K562 (cell line): Measurements from ENCODE around the gene RUVBL2. TPM values are rescaled to one million over a fixed set of nuclear protein-coding genes. Genes with fewer than 3 reads are reported as not detected.
A peak's percentile ranks its signal among the peaks of the same experiment; 100 is the strongest.

Experiments used
- ARNT ChIP-seq, 2 experiments: fragments of 450-650 bp; IDR thresholded peaks; 2 replicates each; pipeline ENCODE4 v1.6.1; 2016; ENCODE audit warnings: mild to moderate bottlenecking in 1 of 2
- GTF2E2 ChIP-seq: fragments of 200-800 bp; sonication (Bioruptor generic); IDR thresholded peaks from 2 replicates; pipeline ENCODE4 v1.6.1; 2016; ENCODE audit warnings: missing genetic modification characterization, missing compliant biosample characterization
- HES1 ChIP-seq: fragments of 450-650 bp; IDR thresholded peaks from 2 replicates; pipeline ENCODE4 v1.6.1; 2016; ENCODE audit warnings: low read depth, mild to moderate bottlenecking, moderate library complexity
- IRF1 ChIP-seq: sonication (generic); formaldehyde crosslinking; IDR thresholded peaks from 2 replicates; pipeline ENCODE4 v1.8.0; 2022; ENCODE audit warnings: missing genetic modification reagents, mild to moderate bottlenecking, borderline replicate concordance
- IRF9 ChIP-seq: fragments of 450-650 bp; IDR thresholded peaks from 2 replicates; pipeline ENCODE4 v1.6.1; 2016; ENCODE audit warnings: missing biosample characterization, missing genetic modification characterization
- MBD1 ChIP-seq: fragments of 250-450 bp; sonication (Bioruptor Pico); IDR thresholded peaks from 2 replicates; pipeline ENCODE4 v1.8.0; 2022; ENCODE audit warnings: inconsistent platforms
- STAT6 ChIP-seq: sonication (generic); formaldehyde crosslinking; IDR thresholded peaks from 2 replicates; pipeline ENCODE4 v1.8.1; 2023; ENCODE audit warnings: mild to moderate bottlenecking, missing genetic modification reagents
- TRIM25 ChIP-seq: fragments of 450-650 bp; IDR thresholded peaks from 2 replicates; pipeline ENCODE4 v1.7.0; 2016; ENCODE audit warnings: borderline replicate concordance
- ZNF175 ChIP-seq: fragments of 200-800 bp; sonication (Bioruptor generic); IDR thresholded peaks from 2 replicates; pipeline ENCODE4 v1.6.1; 2016; ENCODE audit warnings: low read depth, mild to moderate bottlenecking, missing genetic modification characterization, missing compliant biosample characterization
- ZNF518B ChIP-seq: fragments of 250-450 bp; sonication (Bioruptor Pico); IDR thresholded peaks from 2 replicates; pipeline ENCODE4 v1.5.0; 2021; ENCODE audit warnings: mild to moderate bottlenecking, moderate library complexity
- ZNF589 ChIP-seq: fragments of 200-800 bp; sonication (Bioruptor generic); IDR thresholded peaks from 2 replicates; pipeline ENCODE4 v1.6.1; 2016; ENCODE audit warnings: low read depth, missing genetic modification characterization, missing compliant biosample characterization
- ZNF644 ChIP-seq: fragments of 200-800 bp; sonication (Bioruptor generic); IDR thresholded peaks from 2 replicates; pipeline ENCODE4 v1.6.1; 2016; ENCODE audit warnings: low read depth, missing genetic modification characterization, missing compliant biosample characterization
- ZNF77 ChIP-seq: fragments of 250-450 bp; sonication (Bioruptor Pico); IDR thresholded peaks from 2 replicates; pipeline ENCODE4 v1.5.0; 2020
- polyA plus RNA-seq, 8 experiments: library from polyadenylated mRNA; depleted of rRNA in 4 of 8; stranded (reverse) in 5 of 8; unstranded in 3 of 8; fragments of >200 nt; fragmentation: Nextera tagmentation in 2 of 8; fragmentation: Illumina TruSeq in 1 of 8; extraction: Ambion mirVana in 2 of 8; extraction: Trizol in 1 of 8; gene quantifications; 2 replicates each; pipeline versions ENCODE4 v1.2.1 to v1.2.3, GENCODE V29; 2011 to 2014; ENCODE audit warnings: inconsistent platforms in 1 of 8, missing spikeins in 1 of 8
- total RNA-seq, 7 experiments: library from RNA; depleted of rRNA in 6 of 7; stranded (reverse); fragments of >200 nt in 6 of 7; fragmentation: Illumina TruSeq in 2 of 7; extraction: Trizol in 2 of 7; gene quantifications; 2 replicates each; pipeline versions ENCODE4 v1.2.1 to v1.2.3, GENCODE V29; 2011 to 2021; ENCODE audit warnings: low replicate concordance in 1 of 7

RUVBL2 gene
- total and polyA plus RNA-seq, 9 of the 15 experiments (the other 6 are each of a cell fraction or from before 2014, with no cell fraction given), result 71.4 to 453 (median 237) TPM

GRCh38 chr19:48954595-48955307 is 38.9 kb upstream of the RUVBL2 start, which contains the start of gene BAX (continued):
- TF ChIP-seq ZNF518B (CRISPR knock-in tag) (no peak), ZNF77 (CRISPR knock-in tag) (no peak), ARNT (IDR thresholded peaks at IDR 0.05) (no peak), HES1 (no peak), IRF1 (no peak), STAT6 (CRISPR knock-in tag) (0 out of 2 replicates have a peak, but pooled peaks have one; percentile 75), GTF2E2 (tag) (no peak; the same call in 1 of the 2 replicates), MBD1 (CRISPR knock-in tag) (no peak), ZNF175 (no peak; the same call in 1 of the 2 replicates), ZNF589 (peak; percentile 83; the same call in 1 of the 2 replicates), ZNF644 (tag) (peak; percentile 85; the same call in 1 of the 2 replicates), TRIM25 (no peak), IRF9 (tag) (no peak)
